Tibial nerve (tissue), 4 donors: Measurements from ENCODE around the gene SCLT1.

Experiments used
- EP300 ChIP-seq, 2 donors: sonication (generic); formaldehyde crosslinking; IDR thresholded peaks; one replicate each; pipeline ENCODE4 v1.6.1; 2017; ENCODE audit warnings: antibody characterized with exemption in 2 of 2, mild to moderate bottlenecking in 1 of 2
- TF ChIP-seq, protein P1 (sequence below), 5 experiments: fragments of 200-600 bp in 3 of 5; fragments of 450-650 bp in 2 of 5; sonication (generic) in 3 of 5; IDR thresholded peaks; one replicate each; pipeline ENCODE4 v1.5.1; 2016 to 2019; ENCODE audit warnings: antibody characterized with exemption in 5 of 5, mild to moderate bottlenecking in 3 of 5, moderate library complexity in 2 of 5

DNA sequence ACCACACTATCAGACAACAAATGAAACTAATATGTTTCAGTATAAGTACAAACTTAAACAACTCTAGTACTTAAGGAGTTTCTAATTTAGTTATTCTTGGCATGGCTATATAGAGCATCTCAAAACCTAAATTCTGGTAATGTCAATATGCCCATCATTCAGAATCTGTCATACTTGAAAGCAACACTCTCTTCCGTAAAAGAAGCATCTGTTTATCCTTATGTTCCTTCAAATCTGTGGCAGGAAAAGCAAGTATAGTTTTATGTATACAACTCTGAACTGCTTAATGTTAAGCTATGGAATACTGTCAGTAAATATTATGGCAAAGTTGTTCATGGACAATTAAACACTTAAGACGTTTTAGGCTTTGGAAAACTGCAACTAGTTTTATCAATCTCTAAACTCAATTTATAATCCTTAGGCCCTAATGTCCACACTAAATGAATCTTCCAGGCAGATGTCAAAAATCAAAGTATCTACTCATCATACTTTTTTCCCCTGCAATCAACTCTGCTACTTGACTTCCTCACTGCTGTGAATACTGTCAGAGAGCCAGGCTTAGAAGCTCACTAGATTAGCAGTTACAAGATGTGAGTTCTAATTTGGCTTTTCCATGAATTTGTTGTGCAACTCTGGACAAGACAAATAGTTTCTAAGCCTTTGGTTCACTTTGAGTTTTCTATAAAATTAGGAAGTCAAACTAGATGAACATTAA, 109.4 kb downstream of the SCLT1 start:
- TF ChIP-seq EP300 (IDR thresholded peaks at IDR 0.05): no peak
- TF ChIP-seq, protein P1, sequence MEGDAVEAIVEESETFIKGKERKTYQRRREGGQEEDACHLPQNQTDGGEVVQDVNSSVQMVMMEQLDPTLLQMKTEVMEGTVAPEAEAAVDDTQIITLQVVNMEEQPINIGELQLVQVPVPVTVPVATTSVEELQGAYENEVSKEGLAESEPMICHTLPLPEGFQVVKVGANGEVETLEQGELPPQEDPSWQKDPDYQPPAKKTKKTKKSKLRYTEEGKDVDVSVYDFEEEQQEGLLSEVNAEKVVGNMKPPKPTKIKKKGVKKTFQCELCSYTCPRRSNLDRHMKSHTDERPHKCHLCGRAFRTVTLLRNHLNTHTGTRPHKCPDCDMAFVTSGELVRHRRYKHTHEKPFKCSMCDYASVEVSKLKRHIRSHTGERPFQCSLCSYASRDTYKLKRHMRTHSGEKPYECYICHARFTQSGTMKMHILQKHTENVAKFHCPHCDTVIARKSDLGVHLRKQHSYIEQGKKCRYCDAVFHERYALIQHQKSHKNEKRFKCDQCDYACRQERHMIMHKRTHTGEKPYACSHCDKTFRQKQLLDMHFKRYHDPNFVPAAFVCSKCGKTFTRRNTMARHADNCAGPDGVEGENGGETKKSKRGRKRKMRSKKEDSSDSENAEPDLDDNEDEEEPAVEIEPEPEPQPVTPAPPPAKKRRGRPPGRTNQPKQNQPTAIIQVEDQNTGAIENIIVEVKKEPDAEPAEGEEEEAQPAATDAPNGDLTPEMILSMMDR (IDR thresholded peaks at IDR 0.05): no peak
